ENCODE measurements around the gene NT5E.

GRCh38 chr6:85453052-85453451 lies 3.2 kb downstream of the NT5E start:
- TF ChIP-seq POLR2AphosphoS5 (IDR thresholded peaks at IDR 0.05) (no peak), CTCF (IDR thresholded peaks at IDR 0.05) (no peak), POLR2A (IDR thresholded peaks at IDR 0.05) (no peak)

Data from prostate gland (tissue), 2 donors.